COLO668 (cell line): ENCODE results near the gene LGR6.
A peak's percentile ranks its signal among the peaks of the same experiment; 100 is the strongest.
"Not testable (repeated sequence)": the region's sequence is repeated elsewhere in the genome, so short reads cannot be mapped to it uniquely, and the experiment has no call there.

Experiments
- DNase-seq: peaks from one replicate; lab custom pipeline; 2025; ENCODE audit not compliant: unreplicated experiment; lab: John Stamatoyannopoulos, UW

LGR6 gene

GRCh38 chr1:202172015-202172355 is 21.6 kb upstream of the LGR6 start:
- DNase-seq, result no peak

- no peak for DNase-seq
Measured at GRCh38 chr1:202173993-202174392, 19.6 kb upstream of the LGR6 start.

- DNase-seq, result no peak
Measured at GRCh38 chr1:202176949-202177927, 16.4 kb upstream of the LGR6 start.

DNA sequence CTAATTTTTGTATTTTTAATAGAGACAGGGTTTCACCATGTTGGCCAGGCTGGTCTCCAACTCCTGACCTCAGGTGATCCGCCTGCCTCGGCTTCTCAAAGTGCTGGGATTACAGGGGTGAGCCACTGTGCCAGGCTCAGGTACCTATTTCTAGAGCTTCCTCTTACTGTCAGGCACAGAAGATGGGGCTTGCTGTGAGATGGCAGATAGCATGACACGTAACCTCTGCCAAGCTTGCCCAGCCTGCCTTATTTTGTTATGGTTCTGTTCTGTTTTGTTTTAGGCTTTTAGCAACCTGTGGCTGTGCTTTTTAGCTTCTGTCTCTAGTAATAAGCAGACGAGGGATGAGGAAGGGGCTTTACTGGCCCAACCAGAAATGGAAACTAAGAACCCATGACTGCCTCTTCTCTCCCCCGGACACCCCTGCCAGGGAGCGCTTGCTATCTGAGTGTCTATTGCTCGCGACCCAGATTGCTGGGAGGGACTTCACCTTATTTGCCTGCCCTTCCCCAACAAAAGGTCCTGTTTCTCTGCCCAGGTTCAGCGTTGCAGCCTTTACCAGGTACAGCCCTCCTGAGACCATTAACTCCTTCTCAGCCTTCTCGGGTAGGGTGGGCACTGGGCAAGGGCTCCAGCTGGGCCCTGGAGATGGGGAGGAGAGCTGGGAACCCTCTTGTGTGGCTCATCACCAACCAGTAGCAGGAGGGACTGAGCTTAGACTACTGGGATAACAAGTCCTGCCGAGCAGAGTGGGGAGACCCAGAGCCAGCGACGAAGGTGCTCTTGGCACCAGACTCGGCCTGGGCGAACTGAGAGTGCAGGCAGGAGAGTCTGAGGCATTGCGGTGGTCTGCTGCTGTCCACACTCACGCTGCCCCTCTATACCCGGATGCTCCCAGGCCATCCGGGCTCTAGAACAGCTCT is 13.5 kb upstream of the LGR6 start:
- no peak for DNase-seq

GRCh38 chr1:202180751-202181139 is 12.9 kb upstream of the LGR6 start:
- DNase-seq, result not testable (repeated sequence)

- no peak for DNase-seq
Measured at GRCh38 chr1:202181586-202181985, 12.0 kb upstream of the LGR6 start.

- DNase-seq, result no peak
Measured at GRCh38 chr1:202182040-202182877, 11.3 kb upstream of the LGR6 start.

DNA sequence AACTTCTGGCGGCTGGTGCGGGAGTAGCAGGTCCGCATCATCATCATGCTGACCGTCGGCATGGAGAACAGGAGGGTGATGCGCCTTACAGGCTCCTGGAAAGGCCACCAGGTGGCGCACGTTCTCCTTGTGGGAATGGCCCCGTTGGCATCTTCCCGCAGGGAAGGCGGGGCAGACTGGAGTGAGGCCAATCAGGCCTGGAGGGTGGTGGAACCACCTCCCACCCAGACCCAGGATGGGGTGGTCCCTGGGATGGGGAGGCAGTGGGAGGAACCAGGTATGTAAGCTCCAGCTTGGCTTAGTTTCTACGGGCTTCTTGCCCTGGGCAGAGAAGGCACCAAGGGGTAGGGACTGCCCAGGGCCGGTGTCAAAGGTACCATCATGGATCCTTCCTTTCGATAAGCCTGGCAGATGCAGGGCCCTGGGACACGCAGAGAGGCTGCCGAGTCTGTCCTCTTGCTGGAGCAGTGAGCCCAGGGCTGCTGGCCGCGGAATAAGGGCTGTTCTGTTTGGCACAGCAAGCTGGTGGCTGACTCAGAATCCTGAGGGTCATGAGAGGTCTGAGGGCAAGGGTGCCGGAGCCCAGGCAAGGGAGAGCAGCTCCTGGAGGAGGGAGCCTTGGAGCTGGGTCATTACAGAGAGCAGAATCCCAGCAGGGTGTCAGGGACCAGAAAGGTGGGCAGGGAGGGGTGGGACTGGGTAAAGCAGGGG is 8.7 kb upstream of the LGR6 start:
- DNase-seq, result peak; percentile 92

DNA sequence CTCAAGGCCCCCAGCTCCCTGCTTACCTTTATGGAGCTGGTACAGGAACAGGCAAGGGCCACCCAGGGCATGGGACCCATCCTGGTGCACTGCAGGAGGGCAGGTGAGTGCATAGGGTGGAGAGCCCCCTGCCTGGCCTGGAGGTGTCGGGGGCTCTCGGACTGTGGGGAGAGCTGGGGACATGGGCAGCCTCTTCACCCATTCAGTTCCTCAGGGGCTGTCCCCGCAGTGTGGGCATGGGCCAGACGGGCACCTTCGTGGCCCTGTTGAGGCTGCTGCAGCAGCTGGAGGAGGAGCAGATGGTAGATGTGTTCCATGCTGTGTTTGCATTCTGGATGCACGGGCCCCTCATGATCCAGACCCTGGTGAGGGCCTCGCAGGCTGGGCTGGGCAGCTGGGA is 7.3 kb upstream of the LGR6 start:
- no peak for DNase-seq

DNA sequence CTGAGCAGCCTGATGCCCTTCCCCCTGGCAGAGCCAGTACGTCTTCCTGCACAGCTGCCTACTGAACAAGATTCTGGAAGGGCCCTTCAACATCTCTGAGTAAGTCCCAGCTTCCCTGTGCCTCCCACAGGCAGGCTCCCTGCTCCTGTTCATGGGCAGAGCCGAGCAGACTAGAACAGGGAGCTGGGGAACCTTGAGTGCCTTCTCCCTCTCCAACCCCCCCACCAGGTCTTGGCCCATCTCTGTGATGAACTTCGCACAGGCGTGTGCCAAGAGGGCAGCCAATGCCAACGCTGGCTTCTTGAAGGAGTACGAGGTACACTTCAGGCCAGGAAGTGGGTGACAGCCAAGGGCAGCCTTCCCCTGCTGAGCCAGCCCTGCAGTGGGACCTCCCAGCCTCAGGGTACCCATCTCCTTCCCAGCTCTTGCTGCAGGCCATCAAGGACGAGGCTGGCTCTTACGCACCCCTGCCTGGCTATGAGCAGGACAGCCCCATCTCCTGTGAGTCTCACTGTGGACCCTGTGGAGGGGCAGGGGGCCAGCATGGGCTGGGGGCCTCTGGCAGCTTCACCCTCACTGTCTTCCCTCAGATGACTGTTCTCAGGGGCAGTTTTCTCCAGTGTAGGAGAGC is 6.4 kb upstream of the LGR6 start:
- no peak for DNase-seq

DNA sequence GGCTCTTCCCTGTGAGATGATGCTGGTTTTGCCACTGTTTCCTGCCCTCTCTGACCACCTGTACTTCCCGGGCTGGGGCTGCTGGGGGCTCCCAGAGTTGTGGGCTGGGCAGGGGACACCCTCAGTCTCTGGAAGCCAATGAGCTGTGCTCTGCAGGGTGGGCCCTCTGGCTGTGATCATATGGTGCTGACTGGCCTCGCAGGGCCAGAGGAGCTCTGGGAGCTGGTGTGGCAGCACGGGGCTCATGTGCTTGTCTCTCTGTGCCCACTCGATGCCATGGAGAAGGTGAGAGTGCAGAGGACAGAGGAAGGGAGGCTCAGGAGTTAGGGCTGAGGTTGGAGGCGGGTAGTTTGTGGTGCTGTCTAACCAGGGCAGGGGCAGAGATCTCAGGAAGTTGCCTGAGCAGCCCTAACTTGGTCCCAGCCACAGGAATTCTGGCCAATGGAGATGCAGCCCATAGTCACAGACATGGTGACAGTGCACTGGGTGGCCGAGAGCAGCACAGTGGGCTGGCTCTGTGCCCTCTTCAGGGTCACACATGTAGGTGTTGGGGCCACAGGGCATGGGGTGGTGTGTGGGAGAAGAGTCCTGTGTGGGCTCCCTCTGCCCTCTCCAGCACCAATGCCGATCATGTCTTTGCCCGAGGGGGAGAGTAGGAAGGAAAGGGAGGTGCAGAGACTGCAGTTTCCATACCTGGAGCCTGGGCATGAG is 5.7 kb upstream of the LGR6 start:
- DNase-seq, result no peak

DNA sequence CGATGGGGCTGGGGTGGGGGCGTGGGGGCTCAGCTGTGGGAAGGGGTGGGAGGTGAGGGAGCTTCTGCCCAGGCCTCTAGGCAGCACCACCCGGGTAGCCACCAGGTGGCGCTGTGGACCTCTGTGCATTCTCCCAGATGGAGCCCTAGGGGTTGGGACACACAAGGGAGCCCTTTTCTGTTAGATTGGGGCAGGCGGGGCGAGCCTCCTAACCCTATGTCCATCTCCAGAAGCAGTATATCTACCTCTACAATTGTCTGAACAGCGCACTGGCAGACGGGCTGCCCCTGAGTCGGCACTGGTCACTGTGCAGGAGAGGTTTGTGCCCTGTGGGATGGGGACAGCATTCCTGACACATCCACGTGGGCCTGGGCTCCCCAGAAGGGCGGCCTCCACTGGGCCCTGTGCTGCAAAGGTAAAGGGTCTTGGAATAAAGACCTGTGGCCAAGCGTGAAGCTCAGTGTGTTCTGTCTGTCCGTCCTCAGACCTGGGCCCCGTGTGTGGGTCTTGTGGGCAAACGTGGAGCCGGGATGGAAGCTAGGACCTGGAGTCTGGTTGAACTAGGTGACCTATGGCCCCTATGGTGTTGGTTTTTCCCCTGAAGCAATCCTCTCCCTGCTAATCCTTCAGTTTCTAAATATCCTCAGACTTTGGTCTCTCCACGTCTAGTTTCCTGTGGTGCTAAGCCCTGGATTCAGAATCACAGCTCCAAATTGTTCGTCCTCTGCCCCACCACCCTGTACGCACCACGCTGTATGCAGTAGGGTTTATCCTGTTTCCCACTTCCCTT is 4.4 kb upstream of the LGR6 start:
- DNase-seq, result peak; percentile 84

- DNase-seq, result no peak
Measured at GRCh38 chr1:202189918-202190715, 3.5 kb upstream of the LGR6 start.

GRCh38 chr1:202191391-202191790 is 2.2 kb upstream of the LGR6 start:
- not testable (repeated sequence) for DNase-seq

DNA sequence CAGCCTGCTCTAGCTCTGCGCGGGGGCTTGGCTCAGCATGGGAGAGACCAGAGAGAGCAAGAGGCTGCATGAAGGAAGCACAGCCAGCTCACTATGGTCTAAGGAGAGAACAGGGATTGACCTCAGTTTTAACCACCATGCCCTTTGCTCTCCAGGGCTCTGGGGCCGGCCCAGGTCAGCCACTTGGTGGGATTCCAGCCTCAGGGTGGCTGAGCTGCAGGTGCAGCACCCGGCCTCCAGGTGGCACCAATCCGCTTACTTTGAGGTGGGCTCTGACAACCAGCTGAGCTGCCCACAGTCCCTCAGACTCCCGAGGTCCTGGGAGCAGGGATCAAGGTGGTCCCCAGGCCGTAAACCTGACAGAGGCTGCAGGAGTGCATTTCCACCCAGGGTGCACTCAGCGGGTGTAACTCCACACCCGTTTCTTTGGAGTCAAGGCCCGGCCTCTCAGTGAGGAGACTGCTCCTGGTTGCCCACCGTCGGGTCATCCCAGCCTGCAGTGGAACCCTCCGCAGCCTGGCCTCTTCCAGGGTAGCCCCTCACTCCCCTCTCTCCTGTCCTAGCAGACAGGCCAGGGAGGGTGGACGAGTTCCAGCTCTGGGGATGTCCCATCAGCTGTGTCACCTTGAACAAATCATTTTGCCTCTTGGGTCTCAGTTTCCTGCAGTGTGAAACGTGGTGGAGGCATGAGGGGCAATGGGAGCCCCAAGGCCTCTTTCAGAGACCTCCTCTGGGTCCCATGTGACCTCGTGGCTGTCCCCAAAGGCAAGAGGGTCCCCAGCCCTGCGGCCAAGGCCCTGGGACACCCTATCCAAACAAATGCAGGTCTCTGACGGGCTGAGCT is 607 bp upstream of the LGR6 start:
- DNase-seq, result peak; percentile 62

- DNase-seq, result no peak
Measured at GRCh38 chr1:202194328-202194648, 689 bp downstream of the LGR6 start.
